Upper lobe of left lung (tissue), 6 donors: ENCODE measurements around the gene PARD3B. TPM values are rescaled to one million over a fixed set of nuclear protein-coding genes. Genes with fewer than 3 reads are reported as not detected.

Source experiments
- ATAC-seq, 2 donors: fragments of 200-7000 bp; cut with Tn5 transposase; one replicate each; pipeline ENCODE4 v1.9.1; 2022; ENCODE audit warnings: mild to moderate bottlenecking in 2 of 2, moderate library complexity in 2 of 2; ENCODE audit not compliant: low FRiP score in 2 of 2
- DNase-seq, 2 donors: peaks; one replicate each; pipeline ENCODE4 v3.0.0-alpha.2; 2019 to 2020
- H3K27ac ChIP-seq, 4 donors: fragments of 200-600 bp; sonication (generic); one replicate each; pipeline ENCODE4 v1.5.1; 2016 to 2019
- H3K27me3 ChIP-seq, 4 donors: fragments of 200-600 bp; sonication (generic); one replicate each; pipeline ENCODE4 v1.5.1; 2017 to 2019
- H3K36me3 ChIP-seq, 4 donors: fragments of 200-600 bp; sonication (generic); one replicate each; pipeline ENCODE4 v1.5.1; 2016 to 2019
- H3K4me1 ChIP-seq, 4 donors: fragments of 200-600 bp; sonication (generic); one replicate each; pipeline ENCODE4 v1.5.1; 2018 to 2019
- H3K4me3 ChIP-seq, 4 donors: fragments of 200-600 bp; sonication (generic); one replicate each; pipeline ENCODE4 v1.5.1; 2017 to 2019; ENCODE audit warnings: mild to moderate bottlenecking in 2 of 4, moderate library complexity in 1 of 4
- H3K9me3 ChIP-seq, 4 donors: fragments of 200-600 bp; sonication (generic); one replicate each; pipeline ENCODE4 v1.5.1; 2018 to 2019
- EP300 ChIP-seq, 4 donors: sonication (generic); formaldehyde crosslinking; IDR thresholded peaks; one replicate each; pipeline ENCODE4 v1.5.1; 2017; ENCODE audit warnings: antibody characterized with exemption in 4 of 4, control low read depth in 2 of 4
- POLR2A ChIP-seq, 4 donors: fragments of 450-650 bp; IDR thresholded peaks; one replicate each; pipeline ENCODE4 v1.5.1; 2016 to 2017; ENCODE audit warnings: antibody characterized with exemption in 4 of 4, mild to moderate bottlenecking in 2 of 4
- POLR2AphosphoS5 ChIP-seq, 2 donors: sonication (generic); formaldehyde crosslinking; IDR thresholded peaks; one replicate each; pipeline ENCODE4 v1.5.1; 2017; ENCODE audit warnings: antibody characterized with exemption in 2 of 2
- WGBS, 2 donors: methylation state at CpG; one replicate each; pipeline ENCODE4 v1.1.5; 2017 to 2018; 5-methylcytosine and 5-hydroxymethylcytosine counted together
- total RNA-seq, 6 donors: library from RNA; depleted of rRNA in 4 of 6; stranded (reverse); fragments of >200 nt in 4 of 6; gene quantifications; one replicate each; pipeline versions ENCODE4 v1.1.0 to v1.2.1, GENCODE V29; 2016 to 2021
- TF ChIP-seq, protein P1 (sequence below), 6 experiments: fragments of 450-650 bp in 4 of 6; fragments of 200-600 bp in 2 of 6; sonication (generic) in 2 of 6; IDR thresholded peaks; one replicate each; pipeline ENCODE4 v1.5.1; 2016 to 2019; ENCODE audit warnings: antibody characterized with exemption in 6 of 6
- donor health status: DM: no; HTN: no; CAD: no; lungs with moderate emphysema.
- donor health status: DM: no; HTN: yes; CAD: no; lungs with severe emphysema.

The PARD3B gene
- total RNA-seq, 6 donors from 2014 or later, result 17.8 to 44.9 (median 24.2) TPM

DNA sequence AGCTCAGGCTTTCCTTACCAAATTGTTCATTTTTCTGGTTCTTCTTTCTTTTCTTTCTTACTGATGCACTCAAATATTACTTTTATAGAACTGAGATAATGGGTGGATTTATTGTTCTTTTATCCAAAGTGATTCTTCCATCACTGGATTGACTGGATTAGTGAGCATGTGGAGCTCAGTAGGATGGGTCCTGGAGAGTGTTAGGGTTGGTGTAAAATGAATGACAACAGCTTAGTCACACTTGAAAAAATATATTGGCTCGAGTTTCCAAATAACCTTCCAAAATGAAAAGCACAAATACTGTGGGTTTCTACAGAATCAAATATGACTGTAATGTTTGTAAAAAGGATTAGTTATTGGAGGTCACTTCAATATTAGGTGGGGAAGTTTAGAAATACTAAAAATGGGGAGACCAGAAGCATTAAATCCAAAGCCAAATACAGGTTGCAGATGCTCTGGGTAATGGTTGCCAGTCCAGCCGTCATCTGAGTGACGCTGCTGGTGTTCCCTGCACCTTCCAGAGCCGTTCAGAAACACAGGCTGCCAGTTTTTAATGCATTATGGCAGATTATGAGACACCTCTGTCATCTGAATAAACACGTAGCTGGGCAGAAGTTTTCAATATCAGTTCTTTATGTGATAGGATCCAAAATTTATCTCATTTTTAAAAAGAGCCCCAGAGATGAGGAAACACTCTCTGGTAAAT is 842.2 kb downstream of the PARD3B start:
- Histone ChIP-seq H3K36me3 (no peaks in the 10 kb centered on the region), H3K27me3 (no peaks in the 10 kb centered on the region), H3K4me3 (no peak overlapping the region), H3K27ac (no peak overlapping the region), H3K9me3 (no peaks in the 10 kb centered on the region), H3K4me1 (no peaks in the 10 kb centered on the region)
- TF ChIP-seq POLR2A (IDR thresholded peaks at IDR 0.05) (no peak), POLR2AphosphoS5 (IDR thresholded peaks at IDR 0.05) (no peak)
- TF ChIP-seq, protein P1, sequence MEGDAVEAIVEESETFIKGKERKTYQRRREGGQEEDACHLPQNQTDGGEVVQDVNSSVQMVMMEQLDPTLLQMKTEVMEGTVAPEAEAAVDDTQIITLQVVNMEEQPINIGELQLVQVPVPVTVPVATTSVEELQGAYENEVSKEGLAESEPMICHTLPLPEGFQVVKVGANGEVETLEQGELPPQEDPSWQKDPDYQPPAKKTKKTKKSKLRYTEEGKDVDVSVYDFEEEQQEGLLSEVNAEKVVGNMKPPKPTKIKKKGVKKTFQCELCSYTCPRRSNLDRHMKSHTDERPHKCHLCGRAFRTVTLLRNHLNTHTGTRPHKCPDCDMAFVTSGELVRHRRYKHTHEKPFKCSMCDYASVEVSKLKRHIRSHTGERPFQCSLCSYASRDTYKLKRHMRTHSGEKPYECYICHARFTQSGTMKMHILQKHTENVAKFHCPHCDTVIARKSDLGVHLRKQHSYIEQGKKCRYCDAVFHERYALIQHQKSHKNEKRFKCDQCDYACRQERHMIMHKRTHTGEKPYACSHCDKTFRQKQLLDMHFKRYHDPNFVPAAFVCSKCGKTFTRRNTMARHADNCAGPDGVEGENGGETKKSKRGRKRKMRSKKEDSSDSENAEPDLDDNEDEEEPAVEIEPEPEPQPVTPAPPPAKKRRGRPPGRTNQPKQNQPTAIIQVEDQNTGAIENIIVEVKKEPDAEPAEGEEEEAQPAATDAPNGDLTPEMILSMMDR (IDR thresholded peaks at IDR 0.05), result no peak
- DNase-seq, result no peak
- no peak for ATAC-seq
- WGBS, 2 donors, result 87 to 88% methylated on average over 5 of the region's 5 CpGs

DNA sequence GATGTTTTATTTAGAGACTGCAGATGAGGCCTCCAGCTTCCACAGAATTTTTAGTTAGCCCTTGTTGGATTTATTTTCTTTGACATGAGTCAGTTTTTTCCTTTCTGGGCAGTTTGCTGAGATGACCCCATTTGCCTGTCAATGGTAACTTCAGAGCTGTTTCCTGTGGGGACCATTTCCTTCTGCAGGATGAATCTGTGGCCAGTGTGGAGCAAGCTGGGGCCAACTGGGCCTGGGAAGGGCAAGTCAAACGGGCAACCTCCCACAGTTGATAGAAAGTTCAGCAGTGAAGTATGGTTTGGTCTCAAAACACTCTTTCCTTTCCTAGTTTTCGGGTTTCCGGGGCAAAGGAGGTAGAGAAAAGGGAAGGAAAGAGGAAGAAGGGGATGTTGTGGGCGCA is 845.6 kb downstream of the PARD3B start:
- Histone ChIP-seq H3K27me3 (no peaks in the 10 kb centered on the region), H3K4me3 (no peak overlapping the region), H3K27ac (no peak overlapping the region), H3K36me3 (no peaks in the 10 kb centered on the region), H3K9me3 (no peaks in the 10 kb centered on the region), H3K4me1 (no peaks in the 10 kb centered on the region)
- DNase-seq, result no peak
- TF ChIP-seq, protein P1 (IDR thresholded peaks at IDR 0.05), result no peak
- no peak for TF ChIP-seq POLR2A (IDR thresholded peaks at IDR 0.05)
- no peak for TF ChIP-seq POLR2AphosphoS5 (IDR thresholded peaks at IDR 0.05)
- no peak for TF ChIP-seq EP300 (IDR thresholded peaks at IDR 0.05)
- ATAC-seq, result no peak
- WGBS, 2 donors, result 77 to 86% methylated on average over 4 of the region's 4 CpGs

DNA sequence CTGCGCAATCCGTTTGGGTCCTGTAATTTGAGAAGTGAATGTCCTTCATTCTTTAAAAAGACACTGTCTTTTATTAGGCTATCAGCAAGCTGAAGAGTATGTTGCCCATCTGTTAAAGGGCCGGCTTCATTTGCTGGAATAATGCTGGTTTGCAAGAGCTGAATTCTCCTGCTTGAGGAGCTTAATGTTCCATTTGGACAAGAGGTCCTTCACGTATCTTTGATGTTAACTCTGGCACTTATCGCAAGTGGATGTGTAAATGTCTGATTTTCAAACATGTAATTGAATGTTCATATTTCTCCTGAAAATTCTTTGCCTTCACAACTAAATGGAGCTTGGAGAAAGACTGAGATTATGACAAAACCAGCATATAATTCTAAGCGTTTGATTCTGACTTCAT is 856.2 kb downstream of the PARD3B start:
- no peak for DNase-seq
- H3K4me1 ChIP-seq, result no peaks in the 10 kb centered on the region
- H3K9me3 ChIP-seq, result no peaks in the 10 kb centered on the region
- 76 to 78% methylated on average over 6 of the region's 6 CpGs for WGBS, 2 donors
- H3K4me3 ChIP-seq, result no peak overlapping the region
- no peak for ATAC-seq
- H3K27ac ChIP-seq, result no peak overlapping the region
- TF ChIP-seq POLR2AphosphoS5 (IDR thresholded peaks at IDR 0.05) (no peak), EP300 (IDR thresholded peaks at IDR 0.05) (no peak), POLR2A (IDR thresholded peaks at IDR 0.05) (no peak)
- TF ChIP-seq, protein P1 (IDR thresholded peaks at IDR 0.05), result no peak
- no peaks in the 10 kb centered on the region for H3K27me3 ChIP-seq
- H3K36me3 ChIP-seq, result no peaks in the 10 kb centered on the region

DNA sequence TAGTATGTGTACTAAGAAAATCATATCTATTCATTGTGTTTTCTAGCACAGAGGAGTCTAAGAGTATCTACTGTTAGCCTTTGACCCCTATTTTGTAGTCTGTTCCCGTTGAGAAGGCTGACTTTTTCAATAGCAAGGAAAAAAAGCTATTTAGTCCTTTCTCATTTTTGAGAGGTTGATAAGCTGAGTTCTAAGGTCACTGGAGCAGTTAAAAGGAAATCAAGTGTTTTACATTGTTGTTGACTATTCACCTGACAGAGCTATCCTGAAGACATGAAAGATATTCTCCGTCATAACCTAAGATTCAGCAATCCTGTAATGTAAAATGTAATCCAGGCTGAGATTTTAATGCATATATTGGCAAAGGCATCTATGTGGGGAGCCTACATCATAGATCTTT is 856.7 kb downstream of the PARD3B start:
- DNase-seq (no peak), ATAC-seq (no peak)
- TF ChIP-seq POLR2AphosphoS5 (IDR thresholded peaks at IDR 0.05) (no peak), EP300 (IDR thresholded peaks at IDR 0.05) (no peak)
- no peaks in the 10 kb centered on the region for H3K36me3 ChIP-seq
- no peaks in the 10 kb centered on the region for H3K9me3 ChIP-seq
- no peak overlapping the region for H3K27ac ChIP-seq
- 66 to 69% methylated on average over 2 of the region's 2 CpGs for WGBS, 2 donors
- no peaks in the 10 kb centered on the region for H3K4me1 ChIP-seq
- H3K4me3 ChIP-seq, result no peak overlapping the region
- H3K27me3 ChIP-seq, result no peaks in the 10 kb centered on the region

DNA sequence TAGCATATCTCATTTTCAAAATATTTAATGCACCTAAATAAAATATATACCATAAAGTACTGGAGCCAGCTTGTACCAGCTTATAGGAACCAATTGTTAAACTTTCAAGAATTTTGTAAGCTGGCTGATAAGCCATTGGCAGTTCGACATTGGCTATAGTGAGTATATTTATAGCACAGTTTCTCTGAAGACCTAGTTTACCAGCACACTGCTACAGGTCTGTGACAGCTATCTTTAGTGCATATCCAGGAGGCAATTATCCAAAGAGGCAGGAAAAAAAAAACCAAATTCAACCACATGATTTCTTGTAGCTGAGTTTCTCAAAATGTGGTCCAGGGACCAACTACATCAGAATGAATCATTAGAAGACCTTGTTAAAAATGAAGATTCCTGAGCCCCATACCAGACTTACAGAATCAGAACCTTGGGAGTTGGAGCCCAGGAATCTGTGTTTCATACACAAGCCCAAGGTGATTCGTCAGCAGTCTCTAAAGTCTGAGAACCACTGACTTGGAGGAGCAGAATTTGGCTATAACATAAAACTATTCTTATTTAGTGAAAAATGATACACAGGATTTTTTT is 858.1 kb downstream of the PARD3B start:
- H3K27me3 ChIP-seq, result no peaks in the 10 kb centered on the region
- ATAC-seq, result no peak
- H3K9me3 ChIP-seq, result no peaks in the 10 kb centered on the region
- H3K4me1 ChIP-seq, result no peaks in the 10 kb centered on the region
- H3K4me3 ChIP-seq, result no peak overlapping the region
- no peak overlapping the region for H3K27ac ChIP-seq
- WGBS, 2 donors, result 87 to 95% methylated on average over 2 of the region's 2 CpGs
- TF ChIP-seq, protein P1 (IDR thresholded peaks at IDR 0.05), result no peak
- TF ChIP-seq POLR2AphosphoS5 (IDR thresholded peaks at IDR 0.05), result no peak
- TF ChIP-seq POLR2A (IDR thresholded peaks at IDR 0.05), result no peak
- no peak for TF ChIP-seq EP300 (IDR thresholded peaks at IDR 0.05)
- no peak for DNase-seq
- no peaks in the 10 kb centered on the region for H3K36me3 ChIP-seq
